ENCODE results near the gene NOSTRIN.

- no peak for TF ChIP-seq CTCF (IDR thresholded peaks at IDR 0.05; ENCODE audit: extremely low read depth in 1 of 2, insufficient read depth in 1 of 2, low read depth in 1 of 2, low read length in 2 of 2)
- TF ChIP-seq JUN (IDR thresholded peaks at IDR 0.05; ENCODE audit: borderline replicate concordance, insufficient read depth, insufficient read length, low read depth) = no peak
Measured at GRCh38 chr2:168894720-168895119, 92.3 kb downstream of the NOSTRIN start.
